ENCODE data around the gene C4orf50.

DNA sequence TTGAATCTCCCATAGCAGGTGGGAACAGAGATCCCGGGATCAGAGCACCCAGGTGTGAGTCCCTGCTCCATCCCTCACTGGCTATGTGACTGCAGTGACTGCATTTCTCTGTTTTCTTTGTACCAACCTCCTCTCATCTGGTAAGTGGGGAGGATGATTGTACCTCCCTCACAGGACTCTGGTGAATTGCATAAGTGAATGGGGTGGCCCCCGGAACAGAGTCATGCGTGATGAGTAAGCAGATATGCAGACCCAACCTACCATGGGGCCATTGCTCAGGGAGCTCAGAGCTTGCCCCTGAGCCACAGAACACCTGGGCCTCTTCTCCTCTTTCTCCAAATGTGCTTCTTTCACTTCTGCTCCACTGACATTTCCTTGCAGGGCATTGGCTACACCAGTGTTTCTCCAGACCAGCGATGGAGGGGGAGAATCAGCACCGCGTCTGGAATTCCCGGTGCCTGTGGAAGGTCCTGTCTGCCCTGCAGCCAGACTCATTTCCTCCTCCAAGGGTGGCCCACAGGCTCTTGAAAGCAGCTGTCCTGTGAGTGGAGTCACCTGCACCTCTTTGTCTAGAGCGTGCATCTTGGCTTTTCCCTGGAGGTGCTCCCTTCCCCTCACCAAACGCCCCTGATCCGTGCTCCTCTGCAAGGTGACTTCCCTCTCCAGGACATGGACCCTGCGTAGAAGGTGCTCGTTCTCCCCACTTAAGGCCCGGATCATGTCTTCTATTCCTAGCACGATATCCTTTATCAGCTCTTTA, 30.0 kb downstream of the C4orf50 start:
- TF ChIP-seq, protein P1, sequence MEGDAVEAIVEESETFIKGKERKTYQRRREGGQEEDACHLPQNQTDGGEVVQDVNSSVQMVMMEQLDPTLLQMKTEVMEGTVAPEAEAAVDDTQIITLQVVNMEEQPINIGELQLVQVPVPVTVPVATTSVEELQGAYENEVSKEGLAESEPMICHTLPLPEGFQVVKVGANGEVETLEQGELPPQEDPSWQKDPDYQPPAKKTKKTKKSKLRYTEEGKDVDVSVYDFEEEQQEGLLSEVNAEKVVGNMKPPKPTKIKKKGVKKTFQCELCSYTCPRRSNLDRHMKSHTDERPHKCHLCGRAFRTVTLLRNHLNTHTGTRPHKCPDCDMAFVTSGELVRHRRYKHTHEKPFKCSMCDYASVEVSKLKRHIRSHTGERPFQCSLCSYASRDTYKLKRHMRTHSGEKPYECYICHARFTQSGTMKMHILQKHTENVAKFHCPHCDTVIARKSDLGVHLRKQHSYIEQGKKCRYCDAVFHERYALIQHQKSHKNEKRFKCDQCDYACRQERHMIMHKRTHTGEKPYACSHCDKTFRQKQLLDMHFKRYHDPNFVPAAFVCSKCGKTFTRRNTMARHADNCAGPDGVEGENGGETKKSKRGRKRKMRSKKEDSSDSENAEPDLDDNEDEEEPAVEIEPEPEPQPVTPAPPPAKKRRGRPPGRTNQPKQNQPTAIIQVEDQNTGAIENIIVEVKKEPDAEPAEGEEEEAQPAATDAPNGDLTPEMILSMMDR (IDR thresholded peaks at IDR 0.05; ENCODE audit: low read depth, low read length, missing input control), result no peak
- TF ChIP-seq, protein P2, sequence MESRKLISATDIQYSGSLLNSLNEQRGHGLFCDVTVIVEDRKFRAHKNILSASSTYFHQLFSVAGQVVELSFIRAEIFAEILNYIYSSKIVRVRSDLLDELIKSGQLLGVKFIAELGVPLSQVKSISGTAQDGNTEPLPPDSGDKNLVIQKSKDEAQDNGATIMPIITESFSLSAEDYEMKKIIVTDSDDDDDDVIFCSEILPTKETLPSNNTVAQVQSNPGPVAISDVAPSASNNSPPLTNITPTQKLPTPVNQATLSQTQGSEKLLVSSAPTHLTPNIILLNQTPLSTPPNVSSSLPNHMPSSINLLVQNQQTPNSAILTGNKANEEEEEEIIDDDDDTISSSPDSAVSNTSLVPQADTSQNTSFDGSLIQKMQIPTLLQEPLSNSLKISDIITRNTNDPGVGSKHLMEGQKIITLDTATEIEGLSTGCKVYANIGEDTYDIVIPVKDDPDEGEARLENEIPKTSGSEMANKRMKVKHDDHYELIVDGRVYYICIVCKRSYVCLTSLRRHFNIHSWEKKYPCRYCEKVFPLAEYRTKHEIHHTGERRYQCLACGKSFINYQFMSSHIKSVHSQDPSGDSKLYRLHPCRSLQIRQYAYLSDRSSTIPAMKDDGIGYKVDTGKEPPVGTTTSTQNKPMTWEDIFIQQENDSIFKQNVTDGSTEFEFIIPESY (IDR thresholded peaks at IDR 0.05), result no peak
- no peak for TF ChIP-seq RAD21 (IDR thresholded peaks at IDR 0.05)
- TF ChIP-seq, protein P3, sequence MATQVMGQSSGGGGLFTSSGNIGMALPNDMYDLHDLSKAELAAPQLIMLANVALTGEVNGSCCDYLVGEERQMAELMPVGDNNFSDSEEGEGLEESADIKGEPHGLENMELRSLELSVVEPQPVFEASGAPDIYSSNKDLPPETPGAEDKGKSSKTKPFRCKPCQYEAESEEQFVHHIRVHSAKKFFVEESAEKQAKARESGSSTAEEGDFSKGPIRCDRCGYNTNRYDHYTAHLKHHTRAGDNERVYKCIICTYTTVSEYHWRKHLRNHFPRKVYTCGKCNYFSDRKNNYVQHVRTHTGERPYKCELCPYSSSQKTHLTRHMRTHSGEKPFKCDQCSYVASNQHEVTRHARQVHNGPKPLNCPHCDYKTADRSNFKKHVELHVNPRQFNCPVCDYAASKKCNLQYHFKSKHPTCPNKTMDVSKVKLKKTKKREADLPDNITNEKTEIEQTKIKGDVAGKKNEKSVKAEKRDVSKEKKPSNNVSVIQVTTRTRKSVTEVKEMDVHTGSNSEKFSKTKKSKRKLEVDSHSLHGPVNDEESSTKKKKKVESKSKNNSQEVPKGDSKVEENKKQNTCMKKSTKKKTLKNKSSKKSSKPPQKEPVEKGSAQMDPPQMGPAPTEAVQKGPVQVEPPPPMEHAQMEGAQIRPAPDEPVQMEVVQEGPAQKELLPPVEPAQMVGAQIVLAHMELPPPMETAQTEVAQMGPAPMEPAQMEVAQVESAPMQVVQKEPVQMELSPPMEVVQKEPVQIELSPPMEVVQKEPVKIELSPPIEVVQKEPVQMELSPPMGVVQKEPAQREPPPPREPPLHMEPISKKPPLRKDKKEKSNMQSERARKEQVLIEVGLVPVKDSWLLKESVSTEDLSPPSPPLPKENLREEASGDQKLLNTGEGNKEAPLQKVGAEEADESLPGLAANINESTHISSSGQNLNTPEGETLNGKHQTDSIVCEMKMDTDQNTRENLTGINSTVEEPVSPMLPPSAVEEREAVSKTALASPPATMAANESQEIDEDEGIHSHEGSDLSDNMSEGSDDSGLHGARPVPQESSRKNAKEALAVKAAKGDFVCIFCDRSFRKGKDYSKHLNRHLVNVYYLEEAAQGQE (IDR thresholded peaks at IDR 0.05), result no peak
